PC-3 (cell line): ENCODE data around the gene PTPRN2. TPM values are rescaled to one million over a fixed set of nuclear protein-coding genes. Genes with fewer than 3 reads are reported as not detected.

Experiments
- ATAC-seq: fragments of 200-7000 bp; cut with Tn5 transposase; 2 replicates; pipeline ENCODE4 v1.9.1; 2020; ENCODE audit warnings: mild to moderate bottlenecking, moderate library complexity
- BruUV-seq: library from RNA; stranded (reverse); fragments of 400-500 nt; replicated peaks from 2 replicates; lab custom pipeline; 2021; lab: Mats Ljungman, UMichigan
- CTCF ChIA-PET: fragments of 300-600 bp; sonication (Branson Sonifier 250); formaldehyde crosslinking; loops from one replicate; lab custom pipeline; 2022; ENCODE audit warnings: antibody characterized with exemption; lab: Charles Lee
- POLR2A ChIA-PET: fragments of 300-600 bp; sonication (Branson Sonifier 250); formaldehyde crosslinking; loops from one replicate; lab custom pipeline; 2022; ENCODE audit warnings: antibody characterized with exemption; ENCODE audit not compliant: unreplicated experiment; lab: Charles Lee
- DNase-seq: peaks from one replicate; pipeline ENCODE4 v3.0.0-alpha.2; 2015
- H2AFZ ChIP-seq: fragments of 300-600 bp; sonication (generic); 2 replicates; pipeline ENCODE4 v1.6.0; 2016; ENCODE audit warnings: antibody characterized with exemption, low read length
- H3F3A ChIP-seq: fragments of 300-600 bp; sonication (generic); one replicate; pipeline ENCODE4 v1.6.0; 2017; ENCODE audit warnings: antibody characterized with exemption, low read length, control low read depth, mild to moderate bottlenecking; ENCODE audit not compliant: unreplicated experiment
- H3K27ac ChIP-seq: fragments of 300-600 bp; sonication (generic); 2 replicates; pipeline ENCODE4 v1.5.1; 2016; ENCODE audit warnings: mild to moderate bottlenecking, low read length
- H3K27me3 ChIP-seq: fragments of 300-600 bp; sonication (generic); 2 replicates; pipeline ENCODE4 v1.6.1; 2016; ENCODE audit warnings: low read length, mixed read lengths
- H3K36me3 ChIP-seq: fragments of 300-600 bp; sonication (generic); 2 replicates; pipeline ENCODE4 v1.6.1; 2016; ENCODE audit warnings: low read depth, mixed run types, low read length, mixed read lengths
- H3K4me1 ChIP-seq: fragments of 300-600 bp; sonication (generic); 2 replicates; pipeline ENCODE4 v1.5.1; 2016; ENCODE audit warnings: low read length; ENCODE audit not compliant: insufficient read depth
- H3K4me2 ChIP-seq: fragments of 300-600 bp; sonication (generic); 2 replicates; pipeline ENCODE4 v1.6.0; 2016; ENCODE audit warnings: low read length
- H3K4me3 ChIP-seq: fragments of 300-600 bp; sonication (generic); 2 replicates; pipeline ENCODE4 v1.5.1; 2016; ENCODE audit warnings: mild to moderate bottlenecking, low read length, mixed read lengths
- H3K79me2 ChIP-seq: fragments of 300-600 bp; sonication (generic); 2 replicates; pipeline ENCODE4 v1.6.1; 2017; ENCODE audit warnings: low read length, mixed read lengths
- H3K9ac ChIP-seq: fragments of 300-600 bp; sonication (generic); 2 replicates; pipeline ENCODE4 v1.6.0; 2016; ENCODE audit warnings: mild to moderate bottlenecking, low read length
- H3K9me2 ChIP-seq: fragments of 300-600 bp; sonication (generic); replicated peaks from 2 replicates; pipeline ENCODE4 v1.6.1; 2016; ENCODE audit warnings: mixed run types, low read length, mixed read lengths
- H3K9me3 ChIP-seq: fragments of 300-600 bp; sonication (generic); 2 replicates; pipeline ENCODE4 v1.6.1; 2016; ENCODE audit warnings: low read length, mixed read lengths
- H4K20me1 ChIP-seq: fragments of 300-600 bp; sonication (generic); 2 replicates; pipeline ENCODE4 v1.6.1; 2016; ENCODE audit warnings: low read length, mixed read lengths
- EZH2 ChIP-seq: fragments of 300-600 bp; sonication (generic); IDR thresholded peaks from one replicate; pipeline ENCODE4 v1.6.1; 2017; ENCODE audit warnings: antibody characterized with exemption, mild to moderate bottlenecking, low read length; ENCODE audit not compliant: unreplicated experiment
- EZH2phosphoT487 ChIP-seq: fragments of 300-600 bp; sonication (generic); IDR thresholded peaks from 2 replicates; pipeline ENCODE4 v1.6.1; 2018; ENCODE audit warnings: mild to moderate bottlenecking, antibody characterized with exemption, low read length, borderline replicate concordance
- intact Hi-C: fragments of 100-400 bp; cut with micrococcal nuclease; formaldehyde crosslinking; loops from 2 replicates; pipeline ENCODE4 v1.9.0; 2023
- total RNA-seq: library from RNA; depleted of rRNA; stranded (reverse); fragments of >200 nt; gene quantifications from 2 replicates; pipeline ENCODE4 v1.2.3, GENCODE V29; 2014
- TF ChIP-seq, protein P1 (sequence below): fragments of 300-600 bp; sonication (generic); conservative IDR thresholded peaks from 2 replicates; pipeline ENCODE4 v1.5.1; 2017; ENCODE audit warnings: antibody characterized with exemption, low read depth, mild to moderate bottlenecking, low read length

Gene PTPRN2
- total RNA-seq, 1 experiment from 2014 or later = 3.2 TPM

DNA sequence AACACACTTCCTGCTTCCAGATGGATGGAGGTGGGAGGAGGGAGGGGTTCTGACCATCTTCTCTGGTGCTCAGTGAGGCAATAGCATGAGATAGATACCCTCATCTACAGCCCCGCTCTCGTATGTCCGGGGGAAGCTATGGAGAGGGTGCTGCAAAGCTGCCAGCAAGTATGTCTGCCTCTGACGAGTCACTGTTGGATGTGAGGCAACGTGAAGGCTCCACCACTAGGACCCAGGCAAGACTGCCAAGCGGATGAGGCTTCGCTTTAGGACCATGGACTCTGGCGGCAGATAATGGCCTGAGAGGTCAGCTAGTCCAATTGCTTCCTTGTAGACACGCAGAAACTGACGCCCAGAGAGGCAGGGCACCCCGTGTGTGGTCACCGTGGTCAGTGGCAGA, 601.6 kb downstream of the PTPRN2 start:
- no peaks in the 10 kb centered on the region for H3K27me3 ChIP-seq
- BruUV-seq = no TSS peak
- ChIA-PET CTCF (no interaction called here), POLR2A (interaction anchor here (0.6 kb wide), 1 partner anchor 1845 kb away, joined by 3 read pairs; no protein-coding TSS in a partner anchor)
- no peaks in the 10 kb centered on the region for H4K20me1 ChIP-seq
- H3K9ac ChIP-seq = no peak overlapping the region
- H3K9me3 ChIP-seq = no peaks in the 10 kb centered on the region
- no peak for DNase-seq
- no peaks in the 10 kb centered on the region for H3F3A ChIP-seq
- intact Hi-C loops = no loop called here
- no peaks in the 10 kb centered on the region for H3K79me2 ChIP-seq
- no peaks in the 10 kb centered on the region for H3K4me1 ChIP-seq
- H3K36me3 ChIP-seq = no peaks in the 10 kb centered on the region
- no peak for TF ChIP-seq EZH2phosphoT487
- no peak for TF ChIP-seq EZH2
- TF ChIP-seq, protein P1, sequence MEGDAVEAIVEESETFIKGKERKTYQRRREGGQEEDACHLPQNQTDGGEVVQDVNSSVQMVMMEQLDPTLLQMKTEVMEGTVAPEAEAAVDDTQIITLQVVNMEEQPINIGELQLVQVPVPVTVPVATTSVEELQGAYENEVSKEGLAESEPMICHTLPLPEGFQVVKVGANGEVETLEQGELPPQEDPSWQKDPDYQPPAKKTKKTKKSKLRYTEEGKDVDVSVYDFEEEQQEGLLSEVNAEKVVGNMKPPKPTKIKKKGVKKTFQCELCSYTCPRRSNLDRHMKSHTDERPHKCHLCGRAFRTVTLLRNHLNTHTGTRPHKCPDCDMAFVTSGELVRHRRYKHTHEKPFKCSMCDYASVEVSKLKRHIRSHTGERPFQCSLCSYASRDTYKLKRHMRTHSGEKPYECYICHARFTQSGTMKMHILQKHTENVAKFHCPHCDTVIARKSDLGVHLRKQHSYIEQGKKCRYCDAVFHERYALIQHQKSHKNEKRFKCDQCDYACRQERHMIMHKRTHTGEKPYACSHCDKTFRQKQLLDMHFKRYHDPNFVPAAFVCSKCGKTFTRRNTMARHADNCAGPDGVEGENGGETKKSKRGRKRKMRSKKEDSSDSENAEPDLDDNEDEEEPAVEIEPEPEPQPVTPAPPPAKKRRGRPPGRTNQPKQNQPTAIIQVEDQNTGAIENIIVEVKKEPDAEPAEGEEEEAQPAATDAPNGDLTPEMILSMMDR = no peak
- no peak overlapping the region for H3K27ac ChIP-seq
- H3K4me3 ChIP-seq = no peak overlapping the region
- H2AFZ ChIP-seq = no peak overlapping the region
- no peak overlapping the region for H3K4me2 ChIP-seq
- H3K9me2 ChIP-seq = no peaks in the 10 kb centered on the region
- no peak for ATAC-seq

DNA sequence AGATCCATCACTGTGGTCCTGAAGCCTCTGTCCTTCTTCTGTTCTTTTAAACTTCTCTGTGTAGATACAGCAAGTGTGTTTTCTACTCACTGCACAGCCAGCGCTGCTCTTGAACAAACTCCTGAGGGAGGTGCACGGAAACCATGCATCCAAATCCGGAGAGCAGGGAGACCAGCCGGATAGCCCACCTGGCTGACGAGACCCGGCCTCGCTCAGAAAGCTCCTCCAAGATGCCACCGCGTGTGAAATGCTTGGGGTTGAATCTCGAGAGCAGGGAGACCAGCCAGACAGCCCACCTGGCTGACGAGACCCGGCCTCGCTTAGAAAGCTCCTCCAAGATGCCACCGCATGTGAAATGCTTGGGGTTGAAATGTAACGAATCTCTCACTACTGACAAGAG, 602.0 kb downstream of the PTPRN2 start:
- intact Hi-C loops = no loop called here
- Histone ChIP-seq H3K4me2 (no peak overlapping the region), H3K27me3 (no peaks in the 10 kb centered on the region), H3F3A (no peaks in the 10 kb centered on the region), H4K20me1 (no peaks in the 10 kb centered on the region), H3K36me3 (no peaks in the 10 kb centered on the region), H3K4me1 (no peaks in the 10 kb centered on the region), H3K9ac (no peak overlapping the region), H3K9me3 (no peaks in the 10 kb centered on the region), H3K79me2 (no peaks in the 10 kb centered on the region), H3K9me2 (no peaks in the 10 kb centered on the region), H3K27ac (no peak overlapping the region), H3K4me3 (no peak overlapping the region), H2AFZ (no peak overlapping the region)
- ChIA-PET CTCF (no interaction called here), POLR2A (no interaction called here)
- TF ChIP-seq, protein P1 = no peak
- TF ChIP-seq EZH2 = no peak
- no peak for TF ChIP-seq EZH2phosphoT487
- ATAC-seq = no peak
- BruUV-seq = no TSS peak
- DNase-seq = no peak

DNA sequence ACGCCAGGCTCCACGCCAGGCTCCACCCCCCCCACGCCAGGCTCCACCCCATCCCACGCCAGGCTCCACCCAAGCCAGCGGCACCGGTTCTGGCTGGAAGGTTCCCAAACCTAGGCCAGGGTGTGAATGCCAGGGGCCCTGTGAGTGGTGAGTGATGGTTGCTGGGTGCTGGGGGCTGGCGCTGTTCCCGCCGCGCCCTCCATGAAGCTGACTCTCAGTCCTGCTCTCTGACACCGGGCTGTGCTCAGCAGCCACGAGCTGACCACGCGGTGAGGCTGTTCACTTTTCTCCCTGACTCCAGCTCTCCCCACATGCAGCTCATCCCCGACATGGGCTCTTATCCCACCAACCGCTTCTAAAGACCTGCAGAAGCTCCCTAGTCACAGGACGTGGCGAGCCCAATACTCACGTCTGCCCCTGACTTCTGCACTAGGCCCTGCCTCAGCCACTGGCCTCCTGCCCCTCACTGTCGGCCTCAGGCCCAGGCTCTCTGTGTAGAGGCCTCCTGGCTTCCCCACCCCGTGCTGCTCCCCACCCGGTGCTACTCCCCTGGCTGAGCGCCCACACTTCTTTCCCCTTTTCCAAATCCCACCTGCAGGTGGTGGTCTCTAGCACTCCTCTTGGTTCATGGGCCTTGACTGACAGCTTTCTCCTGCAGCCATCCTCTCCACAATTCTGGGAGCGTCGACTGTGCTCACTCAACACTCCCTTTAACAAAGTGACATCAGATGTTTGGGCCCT, 603.0 kb downstream of the PTPRN2 start:
- no peaks in the 10 kb centered on the region for H3K9me3 ChIP-seq
- intact Hi-C loops = no loop called here
- ChIA-PET POLR2A (no interaction called here), CTCF (no interaction called here)
- no peaks in the 10 kb centered on the region for H3K9me2 ChIP-seq
- H3K79me2 ChIP-seq = no peaks in the 10 kb centered on the region
- H3F3A ChIP-seq = no peaks in the 10 kb centered on the region
- no peak overlapping the region for H3K27ac ChIP-seq
- H3K36me3 ChIP-seq = no peaks in the 10 kb centered on the region
- H3K27me3 ChIP-seq = no peaks in the 10 kb centered on the region
- no peaks in the 10 kb centered on the region for H3K4me1 ChIP-seq
- H4K20me1 ChIP-seq = no peaks in the 10 kb centered on the region
- TF ChIP-seq EZH2 (no peak), EZH2phosphoT487 (no peak)
- TF ChIP-seq, protein P1 = no peak
- H2AFZ ChIP-seq = no peak overlapping the region
- H3K9ac ChIP-seq = no peak overlapping the region
- H3K4me3 ChIP-seq = no peak overlapping the region
- H3K4me2 ChIP-seq = no peak overlapping the region
- BruUV-seq = no TSS peak
- no peak for DNase-seq
- ATAC-seq = no peak
